BLaER1 treated with 17β-estradiol and CSF1 and Interleukin-3, amounts not matched to agents 10 nM and 100 nM (cell line): ENCODE measurements around the gene C1orf210.
A peak's percentile ranks its signal among the peaks of the same experiment; 100 is the strongest.

Experiments used
- H3K27ac ChIP-seq, 11 experiments: shearing (Covaris generic); formaldehyde crosslinking; 2 replicates each; pipeline ENCODE4 v1.8.1; 2022
- H3K27me3 ChIP-seq, 11 experiments: shearing (Covaris generic); formaldehyde crosslinking; 2 replicates each; pipeline ENCODE4 v1.8.1; 2022
- H3K36me3 ChIP-seq, 11 experiments: shearing (Covaris generic); formaldehyde crosslinking; 2 replicates each; pipeline ENCODE4 v1.8.1; 2022
- H3K4me1 ChIP-seq, 10 experiments: shearing (Covaris generic); formaldehyde crosslinking; 2 replicates each; pipeline ENCODE4 v1.8.1; 2022
- H3K4me2 ChIP-seq, 11 experiments: shearing (Covaris generic); formaldehyde crosslinking; 2 replicates each; pipeline ENCODE4 v1.8.1; 2022
- H3K4me3 ChIP-seq, 10 experiments: shearing (Covaris generic); formaldehyde crosslinking; 2 replicates each; pipeline ENCODE4 v1.8.1; 2022
- H3K9ac ChIP-seq, 11 experiments: shearing (Covaris generic); formaldehyde crosslinking; 2 replicates each; pipeline ENCODE4 v1.8.1; 2022
- H3K9me3 ChIP-seq, 11 experiments: shearing (Covaris generic); formaldehyde crosslinking; replicated peaks in 1 of 11; 2 replicates each; pipeline ENCODE4 v1.8.1; 2022
- H4K20me1 ChIP-seq, 11 experiments: shearing (Covaris generic); formaldehyde crosslinking; 2 replicates each; pipeline ENCODE4 v1.8.1; 2022
- Cebpa-rat ChIP-seq, 11 experiments: shearing (Covaris generic); IDR thresholded peaks; 2 replicates each; pipeline ENCODE4 v1.8.1; 2022

Gene C1orf210

GRCh38 chr1:43237121-43237520 lies 48.3 kb downstream of the C1orf210 start:
- peaks cover 0 to 16% (median 10%) of the 10 kb centered on the region in 11 experiments; a peak in 8 of 22 replicates for H3K9me3 ChIP-seq
- H3K27ac ChIP-seq = no peak overlapping the region
- no peaks in the 10 kb centered on the region; a peak in 1 of 22 replicates for H4K20me1 ChIP-seq
- H3K4me2 ChIP-seq = no peak overlapping the region
- H3K27me3 ChIP-seq = no peaks in the 10 kb centered on the region
- H3K36me3 ChIP-seq = no peaks in the 10 kb centered on the region
- H3K4me3 ChIP-seq = no peak overlapping the region
- TF ChIP-seq Cebpa-rat (IDR thresholded peaks at IDR 0.05) = no peak
- no peak overlapping the region for H3K9ac ChIP-seq
- peaks cover 17 to 36% (median 33%) of the 10 kb centered on the region in 10 experiments for H3K4me1 ChIP-seq

GRCh38 chr1:43235451-43236121 lies 49.8 kb downstream of the C1orf210 start:
- no peak overlapping the region for H3K27ac ChIP-seq
- peaks cover 0 to 2% (median 0%) of the 10 kb centered on the region in 11 experiments; a peak in 3 of 22 replicates for H3K9me3 ChIP-seq
- H4K20me1 ChIP-seq = no peaks in the 10 kb centered on the region; a peak in 1 of 22 replicates
- no peaks in the 10 kb centered on the region for H3K36me3 ChIP-seq
- H3K27me3 ChIP-seq = no peaks in the 10 kb centered on the region
- H3K9ac ChIP-seq = 0 out of 22 replicates have a peak overlapping the region, but pooled peaks of 1 of the 11 experiments have one; percentile 36
- no peak overlapping the region for H3K4me3 ChIP-seq
- no peak for TF ChIP-seq Cebpa-rat (IDR thresholded peaks at IDR 0.05)
- no peak overlapping the region for H3K4me2 ChIP-seq
- peaks cover 26 to 42% (median 32%) of the 10 kb centered on the region in 10 experiments for H3K4me1 ChIP-seq

- Histone ChIP-seq H3K36me3 (no peaks in the 10 kb centered on the region), H3K9me3 (no peaks in the 10 kb centered on the region), H3K27me3 (no peaks in the 10 kb centered on the region), H3K4me3 (no peak overlapping the region), H4K20me1 (no peaks in the 10 kb centered on the region; a peak in 1 of 22 replicates), H3K9ac (no peak overlapping the region), H3K27ac (no peak overlapping the region), H3K4me2 (no peak overlapping the region), H3K4me1 (peaks cover 20 to 36% (median 28%) of the 10 kb centered on the region in 10 experiments)
- TF ChIP-seq Cebpa-rat (IDR thresholded peaks at IDR 0.05) = no peak
Measured at GRCh38 chr1:43235040-43235439, 50.3 kb downstream of the C1orf210 start.

GRCh38 chr1:43234267-43234666 lies 51.1 kb downstream of the C1orf210 start:
- no peak overlapping the region for H3K27ac ChIP-seq
- no peaks in the 10 kb centered on the region for H3K9me3 ChIP-seq
- H3K4me2 ChIP-seq = no peak overlapping the region
- H3K4me1 ChIP-seq = peaks cover 15 to 29% (median 21%) of the 10 kb centered on the region in 10 experiments
- no peaks in the 10 kb centered on the region for H3K36me3 ChIP-seq
- no peak overlapping the region for H3K4me3 ChIP-seq
- H4K20me1 ChIP-seq = no peaks in the 10 kb centered on the region; a peak in 1 of 22 replicates
- no peak for TF ChIP-seq Cebpa-rat (IDR thresholded peaks at IDR 0.05)
- no peaks in the 10 kb centered on the region for H3K27me3 ChIP-seq
- no peak overlapping the region for H3K9ac ChIP-seq

- H3K27me3 ChIP-seq = no peaks in the 10 kb centered on the region
- H3K4me1 ChIP-seq = peaks cover 8 to 28% (median 15%) of the 10 kb centered on the region in 10 experiments
- no peak overlapping the region for H3K4me2 ChIP-seq
- H3K9me3 ChIP-seq = no peaks in the 10 kb centered on the region
- H3K4me3 ChIP-seq = no peak overlapping the region
- no peak overlapping the region for H3K27ac ChIP-seq
- no peak for TF ChIP-seq Cebpa-rat (IDR thresholded peaks at IDR 0.05)
- no peak overlapping the region for H3K9ac ChIP-seq
- H3K36me3 ChIP-seq = no peaks in the 10 kb centered on the region
- H4K20me1 ChIP-seq = no peaks in the 10 kb centered on the region; a peak in 1 of 22 replicates
Measured at GRCh38 chr1:43233631-43234030, 51.8 kb downstream of the C1orf210 start.

- no peak overlapping the region for H3K9ac ChIP-seq
Measured at GRCh38 chr1:43232482-43232881, 52.9 kb downstream of the C1orf210 start.

GRCh38 chr1:43232074-43232473 lies 53.3 kb downstream of the C1orf210 start:
- no peaks in the 10 kb centered on the region for H3K27me3 ChIP-seq

More at GRCh38 chr1:43232482-43232881, 52.9 kb downstream of the C1orf210 start:
- no peak for TF ChIP-seq Cebpa-rat (IDR thresholded peaks at IDR 0.05)
- H3K4me1 ChIP-seq = peaks cover 0 to 23% (median 10%) of the 10 kb centered on the region in 10 experiments; a peak in 12 of 20 replicates
- no peak overlapping the region for H3K4me3 ChIP-seq
- H3K9me3 ChIP-seq = no peaks in the 10 kb centered on the region
- H3K36me3 ChIP-seq = no peaks in the 10 kb centered on the region
- H3K27me3 ChIP-seq = no peaks in the 10 kb centered on the region
- no peak overlapping the region for H3K27ac ChIP-seq
- no peaks in the 10 kb centered on the region; a peak in 1 of 22 replicates for H4K20me1 ChIP-seq
- peak overlapping the region in 4 of 11 experiments; percentile 58 to 78 (median 67); a peak in 6 of 22 replicates for H3K4me2 ChIP-seq

More at GRCh38 chr1:43232074-43232473, 53.3 kb downstream of the C1orf210 start:
- TF ChIP-seq Cebpa-rat (IDR thresholded peaks at IDR 0.05) = no peak
- Histone ChIP-seq H3K9ac (no peak overlapping the region), H3K4me3 (no peak overlapping the region), H4K20me1 (no peaks in the 10 kb centered on the region; a peak in 1 of 22 replicates), H3K36me3 (no peaks in the 10 kb centered on the region), H3K4me2 (peak overlapping the region in 5 of 11 experiments; percentile 42 to 78 (median 60); a peak in 10 of 22 replicates), H3K9me3 (no peaks in the 10 kb centered on the region), H3K27ac (no peak overlapping the region), H3K4me1 (peaks cover 0 to 23% (median 10%) of the 10 kb centered on the region in 10 experiments; a peak in 11 of 20 replicates)
